ENCODE data around the gene ANK3. TPM values are rescaled to one million over a fixed set of nuclear protein-coding genes. Genes with fewer than 3 reads are reported as not detected.

The ANK3 gene
- polyA plus RNA-seq, 1 donor from 2014 or later: 114 TPM

- H3K27ac ChIP-seq (ENCODE audit: low read length): peak overlapping the region; percentile 27
- no peak overlapping the region for H3K9ac ChIP-seq (ENCODE audit: low read length)
- no peak overlapping the region for H3K4me2 ChIP-seq (ENCODE audit: low read length)
Measured at GRCh38 chr10:60367431-60367830, 22.2 kb downstream of the ANK3 start.

GRCh38 chr10:60367024-60367423 lies 22.7 kb downstream of the ANK3 start:
- no peak overlapping the region for H3K9ac ChIP-seq (ENCODE audit: low read length)
- no peak for TF ChIP-seq RAD21 (conservative IDR thresholded peaks at IDR 0.05)
- TF ChIP-seq SMC3 (conservative IDR thresholded peaks at IDR 0.05; ENCODE audit: poor library complexity): no peak
- no peak for TF ChIP-seq REST (IDR thresholded peaks at IDR 0.05; ENCODE audit: borderline replicate concordance)
- TF ChIP-seq CTCF (IDR thresholded peaks at IDR 0.05; ENCODE audit: poor library complexity, severe bottlenecking): no peak
- no peak for TF ChIP-seq MXI1 (conservative IDR thresholded peaks at IDR 0.05; ENCODE audit: poor library complexity, severe bottlenecking)
- no peak for TF ChIP-seq TAF1 (IDR thresholded peaks at IDR 0.05; ENCODE audit: low read depth)
- TF ChIP-seq POLR2AphosphoS5 (IDR thresholded peaks at IDR 0.05): no peak

More at GRCh38 chr10:60367431-60367830, 22.2 kb downstream of the ANK3 start:
- TF ChIP-seq SMC3 (conservative IDR thresholded peaks at IDR 0.05; ENCODE audit: poor library complexity): no peak
- TF ChIP-seq MXI1 (conservative IDR thresholded peaks at IDR 0.05; ENCODE audit: poor library complexity, severe bottlenecking): no peak
- TF ChIP-seq EP300 (conservative IDR thresholded peaks at IDR 0.05; ENCODE audit: poor library complexity, severe bottlenecking): no peak
- TF ChIP-seq EZH2 (IDR thresholded peaks at IDR 0.05; ENCODE audit: borderline replicate concordance, insufficient read depth, low read length, poor library complexity, severe bottlenecking): no peak
- no peak for TF ChIP-seq RAD21 (conservative IDR thresholded peaks at IDR 0.05)
- TF ChIP-seq POLR2AphosphoS5 (IDR thresholded peaks at IDR 0.05): no peak
- no peak for TF ChIP-seq CTCF (IDR thresholded peaks at IDR 0.05; ENCODE audit: poor library complexity, severe bottlenecking)
- no peak for TF ChIP-seq TAF1 (IDR thresholded peaks at IDR 0.05; ENCODE audit: low read depth)
- no peak for TF ChIP-seq REST (IDR thresholded peaks at IDR 0.05; ENCODE audit: borderline replicate concordance)
- H3K79me2 ChIP-seq (replicated peaks; ENCODE audit: insufficient read depth, low read length): peaks cover 22% of the 10 kb centered on the region
- H3F3A ChIP-seq (ENCODE audit: insufficient read depth, low read length, poor library complexity, severe bottlenecking): no peaks in the 10 kb centered on the region
- no peaks in the 10 kb centered on the region for H3K36me3 ChIP-seq (ENCODE audit: insufficient read depth, low read length)
- H3K27me3 ChIP-seq (ENCODE audit: insufficient read depth, low read depth, low read length): no peaks in the 10 kb centered on the region
- H3K9me3 ChIP-seq (ENCODE audit: low read length): no peaks in the 10 kb centered on the region
- H3K9me2 ChIP-seq (ENCODE audit: insufficient read depth, low read length): no peaks in the 10 kb centered on the region
- H2AFZ ChIP-seq (ENCODE audit: low read depth, low read length): no peak overlapping the region
- H3K4me3 ChIP-seq (ENCODE audit: low read length): peak overlapping the region; percentile 18
- peaks cover 10% of the 10 kb centered on the region for H4K20me1 ChIP-seq (ENCODE audit: insufficient read depth)

More at GRCh38 chr10:60367024-60367423, 22.7 kb downstream of the ANK3 start:
- Histone ChIP-seq H3K36me3 (ENCODE audit: insufficient read depth, low read length) (no peaks in the 10 kb centered on the region), H3K9me3 (ENCODE audit: low read length) (no peaks in the 10 kb centered on the region), H3K4me2 (ENCODE audit: low read length) (no peak overlapping the region), H3K79me2 (replicated peaks; ENCODE audit: insufficient read depth, low read length) (peaks cover 22% of the 10 kb centered on the region), H3F3A (ENCODE audit: insufficient read depth, low read length, poor library complexity, severe bottlenecking) (no peaks in the 10 kb centered on the region), H4K20me1 (ENCODE audit: insufficient read depth) (peaks cover 10% of the 10 kb centered on the region), H3K4me3 (ENCODE audit: low read length) (peak overlapping the region; percentile 18), H3K27ac (ENCODE audit: low read length) (no peak overlapping the region), H3K27me3 (ENCODE audit: insufficient read depth, low read depth, low read length) (no peaks in the 10 kb centered on the region), H2AFZ (ENCODE audit: low read depth, low read length) (no peak overlapping the region), H3K9me2 (ENCODE audit: insufficient read depth, low read length) (no peaks in the 10 kb centered on the region)
